ENCODE results near the gene IGFL2. TPM values are rescaled to one million over a fixed set of nuclear protein-coding genes. Genes with fewer than 3 reads are reported as not detected.
A peak's percentile ranks its signal among the peaks of the same experiment; 100 is the strongest.

IGFL2 gene
- total and polyA plus RNA-seq, 9 of the 15 experiments (the other 6 are each of a cell fraction or from before 2014, with no cell fraction given), result 0.42 to 1.7 (median 0.75) TPM; not detected in 2

- TF ChIP-seq, protein P1, sequence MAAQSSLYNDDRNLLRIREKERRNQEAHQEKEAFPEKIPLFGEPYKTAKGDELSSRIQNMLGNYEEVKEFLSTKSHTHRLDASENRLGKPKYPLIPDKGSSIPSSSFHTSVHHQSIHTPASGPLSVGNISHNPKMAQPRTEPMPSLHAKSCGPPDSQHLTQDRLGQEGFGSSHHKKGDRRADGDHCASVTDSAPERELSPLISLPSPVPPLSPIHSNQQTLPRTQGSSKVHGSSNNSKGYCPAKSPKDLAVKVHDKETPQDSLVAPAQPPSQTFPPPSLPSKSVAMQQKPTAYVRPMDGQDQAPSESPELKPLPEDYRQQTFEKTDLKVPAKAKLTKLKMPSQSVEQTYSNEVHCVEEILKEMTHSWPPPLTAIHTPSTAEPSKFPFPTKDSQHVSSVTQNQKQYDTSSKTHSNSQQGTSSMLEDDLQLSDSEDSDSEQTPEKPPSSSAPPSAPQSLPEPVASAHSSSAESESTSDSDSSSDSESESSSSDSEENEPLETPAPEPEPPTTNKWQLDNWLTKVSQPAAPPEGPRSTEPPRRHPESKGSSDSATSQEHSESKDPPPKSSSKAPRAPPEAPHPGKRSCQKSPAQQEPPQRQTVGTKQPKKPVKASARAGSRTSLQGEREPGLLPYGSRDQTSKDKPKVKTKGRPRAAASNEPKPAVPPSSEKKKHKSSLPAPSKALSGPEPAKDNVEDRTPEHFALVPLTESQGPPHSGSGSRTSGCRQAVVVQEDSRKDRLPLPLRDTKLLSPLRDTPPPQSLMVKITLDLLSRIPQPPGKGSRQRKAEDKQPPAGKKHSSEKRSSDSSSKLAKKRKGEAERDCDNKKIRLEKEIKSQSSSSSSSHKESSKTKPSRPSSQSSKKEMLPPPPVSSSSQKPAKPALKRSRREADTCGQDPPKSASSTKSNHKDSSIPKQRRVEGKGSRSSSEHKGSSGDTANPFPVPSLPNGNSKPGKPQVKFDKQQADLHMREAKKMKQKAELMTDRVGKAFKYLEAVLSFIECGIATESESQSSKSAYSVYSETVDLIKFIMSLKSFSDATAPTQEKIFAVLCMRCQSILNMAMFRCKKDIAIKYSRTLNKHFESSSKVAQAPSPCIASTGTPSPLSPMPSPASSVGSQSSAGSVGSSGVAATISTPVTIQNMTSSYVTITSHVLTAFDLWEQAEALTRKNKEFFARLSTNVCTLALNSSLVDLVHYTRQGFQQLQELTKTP (IDR thresholded peaks at IDR 0.05; ENCODE audit: low read depth in 1 of 2, partially characterized antibody in 2 of 2), result peak in 1 of 2 experiments; percentile 61
- TF ChIP-seq MYBL2 (IDR thresholded peaks at IDR 0.05; ENCODE audit: low read depth) (no peak), MYBL2 (CRISPR knock-in tag; IDR thresholded peaks at IDR 0.05; ENCODE audit: borderline replicate concordance) (no peak), RBM39 (optimal IDR thresholded peaks at IDR 0.05; ENCODE audit: low read depth, low read length) (no peak), TBL1XR1 (IDR thresholded peaks at IDR 0.05; ENCODE audit: low read length in 2 of 2) (peak in 1 of 2 experiments; percentile 65; a peak in 2 of 4 replicates), ZFX (CRISPR knock-in tag; IDR thresholded peaks at IDR 0.05) (no peak; the same call in 1 of the 2 replicates), ZC3H8 (IDR thresholded peaks at IDR 0.05) (no peak), CTBP1 (IDR thresholded peaks at IDR 0.05; ENCODE audit: borderline replicate concordance) (peak; percentile 83), RERE (CRISPR knock-in tag; IDR thresholded peaks at IDR 0.05; ENCODE audit: borderline replicate concordance) (no peak), ZNF76 (CRISPR knock-in tag; IDR thresholded peaks at IDR 0.05; ENCODE audit: borderline replicate concordance) (no peak), NFXL1 (CRISPR knock-in tag; IDR thresholded peaks at IDR 0.05) (no peak), ZNF184 (CRISPR knock-in tag; IDR thresholded peaks at IDR 0.05) (no peak)
- TF ChIP-seq, protein P2, sequence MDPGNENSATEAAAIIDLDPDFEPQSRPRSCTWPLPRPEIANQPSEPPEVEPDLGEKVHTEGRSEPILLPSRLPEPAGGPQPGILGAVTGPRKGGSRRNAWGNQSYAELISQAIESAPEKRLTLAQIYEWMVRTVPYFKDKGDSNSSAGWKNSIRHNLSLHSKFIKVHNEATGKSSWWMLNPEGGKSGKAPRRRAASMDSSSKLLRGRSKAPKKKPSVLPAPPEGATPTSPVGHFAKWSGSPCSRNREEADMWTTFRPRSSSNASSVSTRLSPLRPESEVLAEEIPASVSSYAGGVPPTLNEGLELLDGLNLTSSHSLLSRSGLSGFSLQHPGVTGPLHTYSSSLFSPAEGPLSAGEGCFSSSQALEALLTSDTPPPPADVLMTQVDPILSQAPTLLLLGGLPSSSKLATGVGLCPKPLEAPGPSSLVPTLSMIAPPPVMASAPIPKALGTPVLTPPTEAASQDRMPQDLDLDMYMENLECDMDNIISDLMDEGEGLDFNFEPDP (CRISPR knock-in tag; IDR thresholded peaks at IDR 0.05), result no peak
- TF ChIP-seq, protein P3, sequence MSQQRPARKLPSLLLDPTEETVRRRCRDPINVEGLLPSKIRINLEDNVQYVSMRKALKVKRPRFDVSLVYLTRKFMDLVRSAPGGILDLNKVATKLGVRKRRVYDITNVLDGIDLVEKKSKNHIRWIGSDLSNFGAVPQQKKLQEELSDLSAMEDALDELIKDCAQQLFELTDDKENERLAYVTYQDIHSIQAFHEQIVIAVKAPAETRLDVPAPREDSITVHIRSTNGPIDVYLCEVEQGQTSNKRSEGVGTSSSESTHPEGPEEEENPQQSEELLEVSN (IDR thresholded peaks at IDR 0.05; ENCODE audit: borderline replicate concordance in 1 of 2, extremely low read depth in 1 of 2, insufficient read depth in 1 of 2, insufficient read length in 1 of 2, low read depth in 1 of 2, low read length in 1 of 2, poor library complexity in 1 of 2, severe bottlenecking in 1 of 2), result peak in 1 of 2 experiments; percentile 63
Measured at GRCh38 chr19:46192992-46193650, 45.1 kb downstream of the IGFL2 start (continued).

All from K562 (cell line).